Hematopoietic multipotent progenitor cell (in vitro differentiated cells): ENCODE measurements around the gene COL6A3. TPM values are rescaled to one million over a fixed set of nuclear protein-coding genes. Genes with fewer than 3 reads are reported as not detected.

Experiments used
- DNase-seq, 3 donors: peaks; one replicate each; pipeline ENCODE4 v3.0.0-alpha.2; 2011 to 2015; ENCODE audit warnings: low read depth in 2 of 3, low spot score in 2 of 3
- total RNA-seq: library from RNA; depleted of rRNA; stranded (reverse); fragments of >200 nt; gene quantifications from one replicate; pipeline ENCODE4 v1.2.3, GENCODE V29; 2012

Gene COL6A3
- total RNA-seq, 1 donor = 0.54 TPM

DNA sequence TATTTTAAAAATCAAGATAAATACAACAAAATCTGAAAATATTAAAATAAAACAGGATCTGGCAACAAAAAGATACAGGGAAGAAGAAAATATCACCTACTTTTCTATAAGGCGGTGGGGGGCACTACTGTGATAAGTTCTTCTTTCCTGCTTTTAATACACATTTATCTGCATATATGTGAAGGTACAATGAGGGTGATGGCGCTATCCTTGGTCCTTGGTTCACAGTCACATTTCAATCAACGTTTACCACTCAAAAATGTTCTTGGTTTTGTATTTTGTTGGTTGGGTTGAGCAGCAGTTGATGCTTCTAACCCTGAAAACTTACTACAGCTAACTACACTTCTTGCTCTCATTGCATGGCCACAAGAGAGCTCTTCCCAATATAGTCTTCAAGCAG, 112.4 kb downstream of the COL6A3 start:
- DNase-seq = no peak

- DNase-seq = no peak
These were observed 113.2 kb downstream of the COL6A3 start for GRCh38 chr2:237300739-237301138.

- no peak for DNase-seq
These were observed 114.1 kb downstream of the COL6A3 start for GRCh38 chr2:237299906-237300305.

DNA sequence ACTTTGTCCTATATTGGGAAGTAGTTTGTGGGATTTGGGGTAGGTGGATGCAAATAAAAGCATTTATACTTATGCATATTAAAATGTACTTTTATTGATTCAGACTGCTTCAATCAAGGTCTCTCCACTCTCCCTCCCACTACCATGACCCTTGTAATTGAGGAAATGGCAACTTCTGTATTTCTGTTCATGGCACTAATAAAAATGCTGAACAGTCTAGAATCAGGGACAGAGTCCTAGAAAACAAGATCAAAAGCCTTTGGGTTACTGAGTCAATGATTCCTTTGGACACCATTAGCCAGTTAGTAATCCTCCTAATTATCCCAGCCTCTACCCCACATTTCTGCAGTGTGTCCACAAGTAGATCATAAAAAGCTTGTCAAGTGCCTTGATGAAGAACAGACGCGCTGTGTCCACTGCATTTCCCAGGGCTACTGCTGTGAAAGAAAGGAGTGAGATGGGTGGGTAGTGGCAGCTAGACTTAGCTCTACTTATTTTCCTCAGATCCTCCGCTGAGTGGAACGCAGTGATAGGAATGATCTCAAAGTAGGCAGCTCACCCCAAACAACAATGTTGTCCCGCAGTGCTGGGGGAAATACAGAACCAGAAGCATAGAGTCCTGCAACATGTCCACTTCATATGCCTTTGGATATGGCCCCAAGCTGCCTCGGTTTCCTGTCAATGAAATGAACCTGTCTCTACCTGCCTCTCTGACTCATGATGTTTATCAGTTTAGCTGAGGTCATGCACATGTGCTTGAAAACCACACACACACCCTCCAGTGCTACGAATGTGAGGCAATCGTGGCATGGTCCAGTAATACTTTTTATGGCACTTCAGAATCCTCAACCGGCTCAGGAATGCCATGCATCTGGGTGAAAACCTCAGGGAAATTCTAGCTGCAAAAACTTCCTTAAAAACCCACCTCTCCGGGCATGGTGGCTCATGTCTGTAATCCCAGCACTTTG, 115.5 kb downstream of the COL6A3 start:
- DNase-seq = no peak

GRCh38 chr2:237297421-237298150, 116.4 kb downstream of the COL6A3 start:
- DNase-seq = no peak

- DNase-seq = no peak
These were observed 117.2 kb downstream of the COL6A3 start for GRCh38 chr2:237296756-237297155.

DNA sequence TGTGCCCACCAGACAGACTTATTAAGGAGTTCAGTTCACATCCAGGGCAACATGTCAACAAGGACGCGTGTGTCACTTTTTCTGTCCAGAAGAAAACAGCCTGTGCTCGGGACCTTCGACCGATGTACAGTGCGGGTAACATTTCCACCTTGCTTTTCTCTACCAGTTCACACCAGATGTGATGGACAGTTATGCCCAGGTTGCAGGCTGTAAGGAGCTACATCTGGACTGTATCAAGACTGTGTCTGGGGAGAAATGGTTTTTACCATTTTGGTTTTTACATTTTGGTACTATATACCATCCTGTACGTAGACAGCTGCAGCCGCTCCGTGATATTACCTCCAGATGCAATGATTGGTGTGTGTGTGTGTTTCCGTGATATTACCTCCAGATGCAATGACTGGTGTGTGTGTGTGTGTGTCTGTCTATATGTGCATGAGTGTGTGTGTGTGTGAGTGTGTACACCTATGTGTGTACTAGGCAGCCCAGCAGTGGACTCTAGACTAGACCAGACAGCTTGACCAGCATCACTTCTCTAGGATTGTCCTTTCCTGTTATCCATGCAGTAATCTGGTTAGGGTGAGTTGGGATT, 118.0 kb downstream of the COL6A3 start:
- no peak for DNase-seq

DNA sequence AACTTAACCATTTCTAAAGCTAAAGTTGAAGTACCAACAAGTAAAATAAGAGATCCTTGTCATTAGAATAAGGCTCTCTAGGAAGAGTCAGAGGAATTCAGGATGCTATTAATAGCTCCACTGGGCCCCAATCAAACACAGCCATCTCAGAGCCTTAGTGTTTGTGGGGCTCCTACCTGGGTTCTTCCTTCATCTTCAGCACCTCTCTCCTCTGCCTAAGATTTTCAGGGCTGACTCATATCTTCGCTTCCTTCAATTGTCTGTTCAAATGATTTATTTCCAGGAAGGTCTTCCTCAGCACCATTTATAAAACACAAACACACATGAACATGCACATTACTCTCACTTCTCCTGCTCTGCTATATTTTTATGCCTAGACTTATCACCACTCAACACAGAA, 119.5 kb downstream of the COL6A3 start:
- no peak for DNase-seq

GRCh38 chr2:237293978-237294377, 120.0 kb downstream of the COL6A3 start:
- no peak for DNase-seq

- peak in 2 of 3 donors; percentile 92 to 98 for DNase-seq
These were observed 122.7 kb downstream of the COL6A3 start for GRCh38 chr2:237291138-237291792.

DNA sequence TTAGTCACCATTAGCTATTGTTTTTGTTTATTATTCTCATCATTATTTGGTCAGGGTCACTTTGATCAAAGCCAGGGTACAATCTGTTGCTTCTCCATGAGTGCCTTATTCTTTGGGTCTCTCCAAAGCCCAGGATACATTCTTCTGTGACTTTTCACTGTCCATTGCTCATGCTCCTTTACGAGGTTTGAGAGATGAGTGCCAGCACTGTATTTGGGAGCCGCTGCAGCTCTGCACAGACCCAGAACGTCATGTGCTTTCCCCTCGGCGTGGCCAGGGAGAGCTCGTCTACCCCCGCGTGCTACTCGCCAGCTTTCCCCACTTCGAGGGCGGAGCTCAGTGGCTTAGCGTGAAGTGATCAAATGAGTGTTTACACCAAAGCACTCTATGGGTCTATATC, 123.7 kb downstream of the COL6A3 start:
- peak in 1 of 3 donors; percentile 5 for DNase-seq

DNA sequence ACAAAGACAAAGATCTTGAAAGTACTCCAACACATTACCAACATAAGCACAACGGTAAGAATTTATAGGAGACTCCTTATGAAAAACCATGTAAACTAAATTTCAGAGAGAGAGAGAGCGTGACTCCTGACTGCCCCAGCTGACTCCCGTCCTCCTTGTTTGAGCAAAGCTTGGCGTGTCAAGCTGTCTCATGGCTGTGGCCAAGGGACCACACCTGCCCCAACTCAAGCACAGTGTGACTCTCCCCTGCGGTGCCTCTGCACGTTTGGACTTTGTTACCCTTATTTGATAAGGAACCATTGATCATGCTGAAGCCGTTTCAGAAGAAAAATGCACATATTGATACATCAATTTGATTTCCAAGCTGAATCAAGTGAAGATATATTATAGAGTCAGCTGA, 124.8 kb downstream of the COL6A3 start:
- no peak for DNase-seq

- DNase-seq = no peak
These were observed 126.1 kb downstream of the COL6A3 start for GRCh38 chr2:237287872-237288271.

GRCh38 chr2:237283131-237283928, 130.6 kb downstream of the COL6A3 start:
- DNase-seq = no peak

- no peak for DNase-seq
These were observed 131.3 kb downstream of the COL6A3 start for GRCh38 chr2:237282568-237283128.

GRCh38 chr2:237281836-237282306, 132.1 kb downstream of the COL6A3 start:
- DNase-seq = no peak

DNA sequence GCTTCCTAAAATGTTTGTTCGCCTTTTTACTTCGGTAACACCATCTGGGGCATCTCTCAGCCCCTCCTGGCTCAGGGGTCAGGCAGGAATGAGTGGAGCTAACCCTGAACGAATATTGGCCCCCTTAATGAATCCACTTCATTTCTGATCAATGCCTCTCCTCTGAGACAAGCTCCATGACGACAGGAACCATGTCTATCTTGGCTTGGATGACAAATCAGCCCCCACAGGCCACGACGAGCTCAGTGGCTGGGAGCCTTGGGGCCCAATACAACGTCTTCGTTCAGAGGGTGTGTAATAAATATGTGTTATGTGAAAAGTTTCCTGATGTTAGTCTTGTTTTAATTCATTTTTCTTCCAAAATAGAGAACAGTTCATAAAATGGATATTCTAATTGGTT, 133.0 kb downstream of the COL6A3 start:
- DNase-seq = no peak

- no peak for DNase-seq
These were observed 133.7 kb downstream of the COL6A3 start for GRCh38 chr2:237280229-237280628.

DNA sequence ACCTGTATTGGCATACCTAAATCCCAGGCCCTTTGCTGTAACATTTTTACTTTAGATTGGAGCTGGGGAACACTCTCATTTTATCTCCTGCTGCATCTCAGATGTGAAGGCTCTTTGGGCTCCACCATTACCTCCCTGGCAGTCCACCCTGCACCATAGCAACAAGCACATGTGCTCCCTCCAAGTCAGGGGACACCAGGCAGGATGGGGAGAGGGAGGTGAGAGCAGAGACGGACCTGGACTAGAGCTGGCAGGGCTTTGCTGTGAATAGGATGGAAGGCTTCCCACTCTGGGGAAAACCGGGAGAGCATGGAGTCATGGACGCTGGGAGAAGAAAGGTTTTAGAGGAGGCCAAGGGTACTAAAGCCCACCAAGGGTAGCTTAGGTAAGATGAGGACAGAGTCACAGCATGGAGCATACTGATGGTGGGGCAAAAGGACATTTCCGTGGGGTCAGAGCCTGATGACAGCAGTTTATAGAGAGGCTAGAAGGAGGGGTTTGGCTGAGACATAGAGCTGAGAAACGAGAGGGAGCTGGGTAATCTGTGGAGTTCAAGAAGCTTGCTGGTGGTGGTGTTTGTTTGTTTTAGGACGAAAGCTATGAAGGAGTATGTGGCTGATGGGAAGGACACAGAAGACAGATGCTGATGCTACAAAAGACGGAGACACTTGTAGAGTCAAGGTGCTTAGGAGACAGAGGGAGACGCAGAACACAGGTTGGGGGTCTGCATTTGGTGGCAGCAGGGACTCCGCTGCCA, 134.8 kb downstream of the COL6A3 start:
- DNase-seq = no peak
